ENCODE data around the gene OR2AG2.
A peak's percentile ranks its signal among the peaks of the same experiment; 100 is the strongest.

OR2AG2 gene

DNA sequence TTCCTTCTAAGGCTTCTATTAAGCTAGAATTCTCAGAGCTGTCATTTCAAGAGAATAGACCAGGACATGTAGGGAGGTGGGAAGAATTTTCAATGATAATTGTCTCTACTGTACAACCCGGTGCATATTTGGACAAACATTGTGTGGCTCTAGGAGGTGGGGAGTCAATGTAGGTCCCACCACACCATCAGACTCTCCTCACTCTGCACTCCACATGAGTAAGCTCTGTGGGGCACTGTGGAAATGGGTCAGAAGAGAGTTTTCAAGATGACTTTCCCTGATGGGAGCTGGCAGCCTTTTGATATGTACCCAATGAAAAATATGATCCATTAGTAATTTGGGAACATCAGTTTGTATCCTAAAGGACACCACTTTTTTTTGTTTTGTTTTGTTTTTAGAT, 33.2 kb downstream of the OR2AG2 start:
- no peak for DNase-seq (ENCODE audit: low spot score)

DNA sequence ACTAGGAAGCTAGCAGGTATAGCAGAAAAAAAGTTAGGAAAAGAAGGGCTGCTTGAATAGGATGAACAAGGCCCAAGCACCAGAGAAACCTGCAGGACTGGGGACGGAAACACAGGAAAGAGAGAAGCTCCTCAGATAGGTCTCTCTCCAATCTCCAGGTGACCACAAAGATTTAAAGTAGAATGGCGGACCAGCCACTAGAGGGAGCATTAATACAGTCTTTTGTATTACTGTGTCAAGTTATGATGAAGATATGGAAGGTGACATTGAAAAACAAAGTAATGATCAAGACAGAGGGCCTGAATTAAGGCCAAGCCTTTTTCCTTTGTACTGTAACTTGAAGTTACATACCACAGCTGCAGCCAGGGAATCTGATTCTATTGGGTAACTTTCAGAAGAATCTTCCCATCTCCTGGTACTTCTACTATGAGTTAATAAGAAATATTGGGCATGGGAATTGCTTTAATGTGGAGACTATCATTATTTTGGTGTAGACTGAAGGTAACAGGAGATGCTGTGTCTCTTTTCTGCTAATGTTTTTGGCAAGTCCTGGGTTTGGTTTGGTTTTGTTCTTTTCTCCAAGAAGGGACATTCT, 33.8 kb downstream of the OR2AG2 start:
- DNase-seq (ENCODE audit: low spot score): peak; percentile 31

DNA sequence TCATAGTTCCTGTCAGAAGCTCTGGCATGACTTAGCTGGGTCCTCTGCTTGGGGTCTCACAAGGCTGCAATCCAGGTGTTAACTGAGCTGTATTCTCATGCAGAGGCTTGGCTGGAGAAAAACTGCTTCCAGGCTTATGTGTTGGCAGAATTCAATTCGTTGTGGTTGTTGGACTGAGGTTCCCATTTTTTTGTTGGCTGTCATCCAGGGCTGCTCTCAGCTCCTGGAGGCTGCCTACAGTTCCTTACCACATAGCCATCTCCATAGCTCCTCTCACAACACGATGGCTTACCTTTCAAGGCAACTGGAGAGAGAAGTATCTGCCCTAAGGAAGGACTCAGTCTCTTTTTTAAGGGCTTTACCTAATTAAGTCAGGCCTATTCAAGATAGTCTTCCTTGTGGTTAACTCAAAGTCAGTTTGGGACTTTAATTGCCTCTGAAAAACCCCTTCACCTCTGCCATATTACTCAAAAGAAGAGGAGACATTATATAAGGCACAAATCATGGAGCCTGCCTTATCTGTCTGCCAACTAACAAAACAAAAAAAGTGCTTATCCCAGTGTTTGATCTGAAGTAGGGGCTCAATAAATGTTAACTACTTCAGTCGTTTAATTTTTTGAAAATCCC, 35.2 kb downstream of the OR2AG2 start:
- DNase-seq (ENCODE audit: low spot score): no peak

DNA sequence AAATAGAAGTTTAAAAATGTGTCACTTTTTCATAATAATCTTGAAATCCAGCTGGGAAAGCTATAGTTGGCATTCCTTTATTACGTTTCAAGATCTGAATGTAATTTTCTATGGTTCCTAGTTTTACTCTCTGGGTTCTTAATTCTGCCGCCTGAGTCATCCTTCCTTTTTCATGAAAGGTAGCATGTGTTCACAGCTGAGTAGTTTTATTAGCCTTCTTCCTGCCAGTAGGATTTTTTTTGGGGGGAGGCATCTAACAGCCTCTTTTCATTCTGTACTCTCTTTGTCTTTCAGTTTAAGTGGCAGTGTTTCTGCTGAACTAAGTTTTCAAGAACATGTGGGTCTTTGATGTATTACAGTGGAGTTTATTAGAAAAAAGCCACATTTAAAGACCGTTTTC, 36.5 kb downstream of the OR2AG2 start:
- DNase-seq (ENCODE audit: low spot score): no peak

DNA sequence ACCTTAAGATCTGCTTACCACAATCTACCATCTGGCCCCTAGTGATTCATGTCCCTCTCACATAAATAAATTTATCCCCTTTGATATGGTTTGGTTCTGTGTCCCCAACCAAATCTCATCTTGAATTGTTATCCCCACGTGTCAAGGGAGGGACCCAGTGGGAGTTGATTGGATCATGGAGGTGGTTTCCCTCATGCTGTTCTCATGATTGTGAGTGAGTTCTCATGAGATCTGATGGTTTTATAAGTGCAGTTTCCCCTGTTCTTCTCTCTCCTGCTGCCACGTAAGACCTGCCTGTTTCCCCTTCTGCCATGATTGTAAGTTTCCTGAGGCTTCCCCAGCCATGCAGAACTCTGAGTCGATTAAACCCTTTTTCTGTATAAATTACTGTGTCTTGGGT, 37.2 kb downstream of the OR2AG2 start:
- no peak for DNase-seq (ENCODE audit: low spot score)

DNA sequence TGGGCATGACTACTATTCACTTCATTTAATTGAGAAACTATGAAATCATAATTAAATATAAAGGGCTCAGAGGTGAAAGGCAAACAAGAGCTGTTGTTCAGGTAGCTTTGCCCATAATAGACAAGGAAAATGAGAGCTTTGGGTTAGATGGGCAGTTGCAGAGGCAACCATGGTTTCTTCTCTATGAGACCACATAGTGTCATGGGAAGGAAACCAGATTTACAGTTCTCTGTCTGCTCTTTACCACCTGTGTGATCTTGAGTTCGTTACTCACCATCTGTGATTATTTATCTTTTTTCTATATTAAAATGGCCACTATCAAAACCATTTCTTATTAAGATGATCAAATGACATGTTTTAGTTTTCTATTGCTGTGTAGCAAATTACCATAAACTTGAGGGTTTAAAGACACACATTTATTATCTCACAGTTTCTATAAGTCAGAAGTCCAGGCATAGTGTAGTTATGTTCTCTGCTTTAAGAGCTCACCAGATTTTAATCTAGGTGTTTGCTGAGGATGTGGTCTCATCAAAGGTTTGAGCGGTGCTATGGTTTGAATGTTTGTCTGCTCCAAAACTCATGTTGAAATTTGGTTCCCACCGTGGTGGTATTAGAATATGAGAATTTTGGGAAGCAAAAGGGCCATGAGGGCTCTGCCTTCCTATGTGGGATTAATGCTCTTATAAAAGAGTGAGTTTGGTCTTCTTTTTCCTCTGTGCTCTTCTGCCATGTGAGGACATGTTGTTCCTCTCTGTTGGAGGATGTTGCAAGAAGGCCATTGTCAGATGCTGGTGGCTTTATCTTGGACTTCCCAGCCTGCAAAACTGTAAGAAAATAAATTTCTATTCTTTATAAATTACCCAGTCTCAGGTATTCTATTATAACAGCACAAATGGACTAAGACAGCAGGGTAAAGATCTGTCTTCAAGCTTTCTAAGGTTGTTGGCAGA, 38.2 kb downstream of the OR2AG2 start:
- DNase-seq (ENCODE audit: low spot score): no peak

DNA sequence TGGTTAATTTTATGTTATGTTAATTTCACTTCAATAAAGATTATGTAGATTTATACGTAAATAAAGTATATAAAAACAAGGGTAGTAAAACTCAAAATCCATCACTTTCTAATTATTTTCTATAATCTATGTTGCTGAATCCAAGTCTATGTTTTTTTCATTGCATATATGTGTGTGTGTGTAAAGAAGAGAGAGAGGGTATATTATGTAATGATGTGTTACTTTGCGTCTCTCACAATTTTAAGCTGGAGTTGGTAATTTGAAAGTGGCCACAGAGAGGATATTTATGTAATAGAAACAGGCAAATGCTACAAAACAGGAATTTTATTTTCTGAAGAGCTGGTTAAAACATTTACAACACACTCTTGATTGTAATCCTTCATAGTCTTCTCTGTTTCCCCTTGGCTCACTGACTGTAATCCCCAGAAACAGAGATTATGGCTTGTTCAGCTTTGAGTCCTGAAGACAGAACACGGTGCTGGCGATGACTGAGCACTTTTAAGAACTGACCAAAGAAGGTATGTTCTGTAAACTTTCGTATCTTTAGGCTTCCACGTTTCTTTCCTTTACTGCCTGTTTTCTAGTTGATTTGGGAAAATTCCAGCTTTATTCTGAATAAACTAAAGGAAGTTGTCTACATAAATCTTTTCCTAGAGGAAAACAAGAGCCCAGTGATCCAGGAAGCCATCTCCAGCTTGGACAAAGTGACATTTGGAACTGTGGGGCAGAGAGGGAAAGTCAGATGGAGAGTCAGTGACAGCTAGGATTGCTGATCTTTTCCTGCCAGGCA, 43.6 kb downstream of the OR2AG2 start:
- no peak for DNase-seq (ENCODE audit: low spot score)

DNA sequence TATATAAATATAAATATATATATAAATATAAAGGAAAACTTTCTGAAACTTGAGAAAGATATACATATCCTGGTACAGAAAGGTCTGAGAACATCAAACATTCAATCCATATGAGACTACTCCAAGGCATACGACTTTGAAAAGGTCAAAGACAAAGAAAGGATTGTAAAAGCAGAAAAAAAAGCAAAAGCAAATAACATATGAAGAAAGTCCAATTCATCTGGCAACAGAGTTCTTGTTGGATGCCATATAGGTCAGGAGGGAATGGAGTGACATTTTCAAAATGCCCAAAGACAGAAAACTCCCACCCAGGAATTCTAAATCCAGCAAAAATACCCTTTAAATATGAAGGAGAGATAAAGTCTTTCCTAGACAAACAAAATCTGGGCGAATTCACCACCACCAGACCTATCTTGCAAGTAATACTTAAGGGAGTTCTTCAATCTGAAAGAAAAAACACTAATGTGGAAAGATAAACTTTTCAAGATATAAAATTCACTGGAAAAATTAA, 46.3 kb downstream of the OR2AG2 start:
- DNase-seq (ENCODE audit: low spot score): no peak

DNA sequence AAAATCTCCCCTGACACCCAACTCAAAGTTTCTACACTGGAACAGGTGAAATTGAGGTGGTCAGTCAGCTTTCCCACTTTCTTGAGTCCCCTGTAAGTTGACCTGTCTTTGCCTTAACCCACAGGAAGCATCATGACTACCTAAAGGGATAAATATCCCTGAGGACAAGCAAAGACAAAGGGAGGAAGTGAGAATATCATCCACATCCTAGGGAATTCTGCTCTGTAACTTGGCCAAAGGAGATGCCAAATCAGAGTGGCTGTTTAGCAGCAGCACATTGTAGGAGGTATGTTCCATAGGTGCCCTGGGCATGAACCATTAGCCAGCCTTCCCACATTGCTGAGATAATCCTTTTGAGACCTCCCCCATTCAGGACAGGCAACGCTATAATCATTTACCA, 47.8 kb downstream of the OR2AG2 start:
- DNase-seq (ENCODE audit: low spot score): no peak

DNA sequence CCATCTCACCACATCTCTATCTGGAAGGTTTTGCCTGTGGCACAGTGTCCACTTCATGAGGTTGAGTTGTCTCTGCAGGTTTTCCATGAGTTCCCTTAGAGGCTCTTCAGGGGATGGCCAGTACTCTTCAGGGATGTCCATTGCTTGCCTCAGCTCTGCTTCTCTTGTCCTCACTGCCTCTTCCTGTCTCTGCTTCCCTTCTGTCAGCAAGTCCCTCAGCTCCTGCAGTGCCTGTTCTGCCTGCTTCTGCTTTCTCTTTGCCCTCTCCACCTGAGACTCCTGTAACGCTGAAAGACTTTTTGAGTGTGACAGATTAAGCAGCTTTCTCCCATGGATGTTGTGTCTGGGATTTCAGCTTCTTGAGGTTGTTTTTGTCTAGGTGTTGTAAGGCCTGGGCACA, 50.4 kb downstream of the OR2AG2 start:
- no peak for DNase-seq (ENCODE audit: low spot score)

DNA sequence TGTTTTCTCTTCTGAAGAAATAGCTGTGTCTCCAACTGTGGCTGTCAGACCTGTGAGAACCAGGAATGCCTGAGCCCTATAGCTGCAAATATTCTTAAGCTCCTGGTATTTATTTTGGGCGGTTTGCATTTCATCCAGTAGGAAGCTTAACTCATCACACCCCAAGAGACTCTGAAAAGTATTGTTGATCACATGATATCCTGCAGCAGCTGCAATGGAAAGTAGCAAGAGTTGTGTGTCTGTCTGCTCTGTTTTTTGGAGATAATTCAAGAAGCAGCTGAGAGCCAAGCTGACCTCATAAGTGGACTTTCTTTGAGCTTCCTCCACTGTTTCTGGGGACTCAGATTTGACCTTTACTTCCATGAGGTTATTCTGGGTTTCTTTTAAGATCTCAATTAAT, 52.2 kb downstream of the OR2AG2 start:
- DNase-seq (ENCODE audit: low spot score): no peak

DNA sequence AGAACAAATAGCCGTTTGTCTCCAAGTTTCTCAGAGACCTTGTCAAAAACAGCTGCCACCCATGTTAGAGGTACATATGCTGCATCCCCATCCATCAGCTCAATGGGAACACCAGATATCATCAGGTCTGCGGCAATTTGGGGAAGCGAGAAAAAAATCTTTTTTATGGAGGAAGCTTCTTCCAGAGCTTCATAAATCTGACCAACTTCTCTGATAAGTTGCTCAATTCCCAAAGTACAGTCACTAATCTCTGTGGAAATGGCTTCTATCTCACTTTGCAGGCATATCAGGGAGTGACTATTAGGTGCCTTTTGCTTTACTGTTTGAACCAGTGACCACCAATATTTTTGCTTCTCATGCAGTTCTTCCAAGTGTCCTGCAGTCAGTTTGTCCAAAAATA, 54.4 kb downstream of the OR2AG2 start:
- no peak for DNase-seq (ENCODE audit: low spot score)

Measured in Ammon's horn (tissue), 1 donor.